GM12873 (cell line): ENCODE data around the gene TNS4.

Experiments used
- TF ChIP-seq, protein P1 (sequence below): IDR thresholded peaks from 2 replicates; pipeline ENCODE4 v1.5.1; 2012; ENCODE audit warnings: low read depth, mild to moderate bottlenecking, moderate library complexity, low read length, control low read depth; ENCODE audit not compliant: insufficient read depth; ENCODE audit errors: missing control alignments

TNS4 gene

DNA sequence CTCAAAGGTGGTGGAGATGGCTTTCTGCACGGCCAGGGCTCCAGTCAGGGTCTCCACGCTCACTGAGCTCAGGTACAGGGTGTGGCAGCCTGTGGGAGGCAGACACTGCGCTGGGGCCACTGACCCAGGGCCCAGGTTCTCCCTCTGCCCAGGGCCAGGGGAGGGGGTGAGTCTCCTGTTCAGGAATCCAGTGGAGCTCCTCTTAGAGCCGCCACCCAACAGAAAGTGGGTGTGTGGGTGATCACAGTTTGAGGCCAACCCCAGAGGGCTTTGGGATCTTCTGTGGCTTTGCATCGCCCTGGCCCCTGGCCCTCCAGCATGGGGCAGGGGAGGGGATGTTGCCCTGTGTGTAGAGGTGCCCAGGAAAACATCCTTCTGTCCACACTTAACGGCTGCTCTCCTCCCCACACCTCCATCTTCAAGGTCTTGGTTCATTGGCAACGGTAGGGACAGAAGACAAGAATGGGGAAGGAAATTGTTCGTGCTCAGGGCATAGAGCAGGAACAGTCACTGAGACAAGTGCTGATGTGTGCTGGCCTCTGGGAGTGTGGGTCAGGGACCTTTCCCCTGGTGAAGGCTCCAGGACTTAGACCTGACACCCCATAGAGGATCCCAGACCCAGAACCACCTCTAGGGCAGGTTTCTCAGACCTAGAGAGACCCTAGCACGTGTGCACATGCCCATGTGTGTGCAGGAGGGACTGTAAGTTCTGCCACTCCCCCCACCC is 21.5 kb downstream of the TNS4 start:
- TF ChIP-seq, protein P1, sequence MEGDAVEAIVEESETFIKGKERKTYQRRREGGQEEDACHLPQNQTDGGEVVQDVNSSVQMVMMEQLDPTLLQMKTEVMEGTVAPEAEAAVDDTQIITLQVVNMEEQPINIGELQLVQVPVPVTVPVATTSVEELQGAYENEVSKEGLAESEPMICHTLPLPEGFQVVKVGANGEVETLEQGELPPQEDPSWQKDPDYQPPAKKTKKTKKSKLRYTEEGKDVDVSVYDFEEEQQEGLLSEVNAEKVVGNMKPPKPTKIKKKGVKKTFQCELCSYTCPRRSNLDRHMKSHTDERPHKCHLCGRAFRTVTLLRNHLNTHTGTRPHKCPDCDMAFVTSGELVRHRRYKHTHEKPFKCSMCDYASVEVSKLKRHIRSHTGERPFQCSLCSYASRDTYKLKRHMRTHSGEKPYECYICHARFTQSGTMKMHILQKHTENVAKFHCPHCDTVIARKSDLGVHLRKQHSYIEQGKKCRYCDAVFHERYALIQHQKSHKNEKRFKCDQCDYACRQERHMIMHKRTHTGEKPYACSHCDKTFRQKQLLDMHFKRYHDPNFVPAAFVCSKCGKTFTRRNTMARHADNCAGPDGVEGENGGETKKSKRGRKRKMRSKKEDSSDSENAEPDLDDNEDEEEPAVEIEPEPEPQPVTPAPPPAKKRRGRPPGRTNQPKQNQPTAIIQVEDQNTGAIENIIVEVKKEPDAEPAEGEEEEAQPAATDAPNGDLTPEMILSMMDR = no peak

- TF ChIP-seq, protein P1 = no peak
Measured at GRCh38 chr17:40478486-40478885, 22.9 kb downstream of the TNS4 start.

DNA sequence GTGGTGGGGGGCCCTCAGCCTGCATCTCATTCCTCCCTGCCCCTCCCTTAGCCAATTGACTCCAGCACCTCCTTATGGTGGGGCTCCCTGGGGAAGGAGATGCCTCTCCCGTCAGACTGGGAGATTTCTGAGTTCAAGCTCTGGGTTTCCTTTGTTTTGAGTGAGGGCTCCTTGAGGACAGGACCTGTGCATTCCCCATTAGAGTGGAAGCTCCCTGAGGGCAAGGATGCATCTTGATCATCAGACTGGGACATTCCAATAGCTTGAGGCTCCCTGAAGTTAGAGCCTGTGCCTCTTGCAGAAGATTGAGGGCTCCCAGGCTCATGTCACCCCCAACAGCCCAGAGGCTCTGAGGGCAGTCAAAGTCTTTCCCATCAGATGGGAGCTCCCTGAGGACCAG is 23.6 kb downstream of the TNS4 start:
- TF ChIP-seq, protein P1 = no peak

DNA sequence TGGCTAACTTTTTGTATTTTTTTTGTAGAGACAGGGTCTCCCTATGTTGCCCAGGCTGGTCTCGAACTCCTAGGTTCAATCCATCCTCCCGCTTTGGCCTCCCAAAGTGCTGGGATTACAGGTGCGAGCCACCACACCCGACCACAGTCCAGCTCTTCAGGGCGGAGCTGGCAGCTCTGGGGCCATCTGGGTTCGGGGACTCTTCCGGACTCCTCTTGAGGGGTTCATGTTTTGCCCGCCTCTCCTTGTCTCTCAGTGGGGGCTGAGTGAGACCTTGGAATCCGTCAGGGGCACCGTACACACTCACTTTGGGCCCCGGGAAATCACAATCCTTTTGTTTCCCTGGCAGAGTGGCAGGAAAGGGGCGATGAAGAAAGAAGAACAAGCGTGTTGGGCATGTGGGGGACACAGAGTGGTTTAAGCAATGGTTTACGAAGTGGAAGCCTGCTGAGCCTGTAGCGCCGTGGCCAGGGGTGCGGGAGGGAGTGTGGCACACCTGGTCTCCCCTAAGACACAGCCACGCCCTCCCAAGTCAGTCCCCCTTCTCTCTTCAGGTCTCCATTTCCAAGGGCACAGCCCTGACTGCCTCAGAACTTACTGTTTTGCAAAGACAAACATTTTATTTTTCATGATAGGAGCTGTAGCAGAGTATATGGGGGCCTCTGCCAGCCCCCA is 26.1 kb downstream of the TNS4 start:
- TF ChIP-seq, protein P1 = no peak

- TF ChIP-seq, protein P1 = no peak
Measured at GRCh38 chr17:40474419-40475002, 26.9 kb downstream of the TNS4 start.

DNA sequence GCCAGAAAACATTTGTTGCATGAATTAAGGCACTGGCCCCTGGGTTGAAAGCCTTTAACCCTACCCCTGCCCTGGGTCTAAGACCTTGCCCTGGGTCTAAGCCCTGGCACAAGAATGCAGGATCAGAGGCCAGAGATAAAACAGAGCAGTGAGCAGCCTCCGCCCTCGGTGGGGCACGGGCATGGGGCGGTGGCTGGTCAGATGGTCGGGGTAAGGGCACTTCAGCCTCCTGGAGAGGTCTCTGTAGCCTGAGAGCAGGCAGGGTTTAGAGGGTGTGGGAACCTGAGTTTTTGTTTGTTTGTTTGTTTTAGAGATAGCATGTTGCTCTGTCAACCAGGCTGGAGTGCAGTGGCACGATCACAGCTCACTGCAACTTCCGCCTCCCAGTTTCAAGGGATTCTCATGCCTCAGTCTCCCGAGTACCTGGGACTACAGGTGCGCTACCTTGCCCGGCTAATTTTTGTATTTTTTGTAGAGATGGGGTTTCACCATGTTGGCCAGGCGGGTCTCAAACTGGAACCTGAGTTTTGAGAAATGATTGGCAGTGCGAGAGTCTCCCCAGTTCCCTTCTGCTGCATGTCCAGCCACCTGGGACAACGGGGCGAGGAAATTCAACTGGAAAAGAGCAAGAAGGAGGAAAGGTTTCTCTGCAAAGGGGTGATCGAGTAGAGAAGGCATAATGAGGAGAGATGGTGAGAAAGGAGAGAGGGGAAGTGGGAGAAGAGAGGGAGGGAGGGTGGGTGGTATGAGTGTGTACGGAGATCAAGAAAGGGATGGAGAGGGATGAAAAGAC is 27.7 kb downstream of the TNS4 start:
- TF ChIP-seq, protein P1 = no peak
